Stimulated activated CD4-positive, alpha-beta T cell treated with anti-CD3 and anti-CD28 coated beads, Interleukin-4, amount 100 ng/mL, for 4 hours (primary cell): ENCODE data around the gene TMEM243.

Experiments
- DNase-seq, 2 experiments: peaks; one replicate each; pipeline ENCODE4 v3.0.0-alpha.2; 2020

Gene TMEM243

GRCh38 chr7:87154569-87154968 lies 65.0 kb downstream of the TMEM243 start:
- no peak for DNase-seq

- no peak for DNase-seq
Observed at GRCh38 chr7:87154166-87154565, 65.4 kb downstream of the TMEM243 start.

- peak; percentile 8 to 15 for DNase-seq
Observed at GRCh38 chr7:87152897-87153641, 66.5 kb downstream of the TMEM243 start.

- peak; percentile 80 to 84 for DNase-seq
Observed at GRCh38 chr7:87152112-87152896, 67.2 kb downstream of the TMEM243 start, which contains the start of gene DMTF1. Gene DMTF1 (plus strand): TSS chr7:87152453. CDS start chr7:87164942, 12,489 bp downstream.

GRCh38 chr7:87151729-87152111 lies 67.8 kb downstream of the TMEM243 start:
- no peak for DNase-seq

GRCh38 chr7:87151002-87151728 lies 68.4 kb downstream of the TMEM243 start:
- DNase-seq: no peak

- DNase-seq: no peak
Observed at GRCh38 chr7:87148332-87148955, 71.1 kb downstream of the TMEM243 start.

- no peak for DNase-seq
Observed at GRCh38 chr7:87147500-87147899, 72.0 kb downstream of the TMEM243 start.

- no peak for DNase-seq
Observed at GRCh38 chr7:87146740-87147386, 72.7 kb downstream of the TMEM243 start.
